H9 (cell line): ENCODE results near the gene NPFF. TPM values are rescaled to one million over a fixed set of nuclear protein-coding genes. Genes with fewer than 3 reads are reported as not detected.

Experiments
- DNase-seq: peaks from one replicate; pipeline ENCODE4 v3.0.0-alpha.2; 2017
- H2AFZ ChIP-seq: one replicate; pipeline ENCODE4 v1.6.1; 2013; ENCODE audit warnings: mild to moderate bottlenecking, low read length, control low read depth, moderate library complexity
- H2AK5ac ChIP-seq: 2 replicates; pipeline ENCODE4 v1.6.1; 2013; ENCODE audit warnings: low read length, control low read depth, mixed read lengths; ENCODE audit not compliant: insufficient read length
- H2BK120ac ChIP-seq: one replicate; pipeline ENCODE4 v1.6.1; 2013; ENCODE audit warnings: low read depth, mild to moderate bottlenecking, low read length, control low read depth, inconsistent platforms; ENCODE audit not compliant: poor library complexity, severe bottlenecking
- H2BK12ac ChIP-seq: 2 replicates; pipeline ENCODE4 v1.6.1; 2013; ENCODE audit warnings: low read length, control low read depth, mixed read lengths, low read depth; ENCODE audit not compliant: insufficient read length
- H2BK15ac ChIP-seq: 2 replicates; pipeline ENCODE4 v1.6.1; 2013; ENCODE audit warnings: low read depth, low read length, control low read depth
- H2BK20ac ChIP-seq: one replicate; pipeline ENCODE4 v1.6.1; 2013; ENCODE audit warnings: low read depth, mild to moderate bottlenecking, low read length, control low read depth, inconsistent platforms; ENCODE audit not compliant: poor library complexity, severe bottlenecking
- H2BK5ac ChIP-seq: 2 replicates; pipeline ENCODE4 v1.6.1; 2013; ENCODE audit warnings: low read length, control low read depth, mixed read lengths; ENCODE audit not compliant: insufficient read length
- H3K14ac ChIP-seq: 2 replicates; pipeline ENCODE4 v1.6.1; 2013; ENCODE audit warnings: low read length, control low read depth; ENCODE audit not compliant: insufficient read depth
- H3K18ac ChIP-seq: 2 replicates; pipeline ENCODE4 v1.6.1; 2013; ENCODE audit warnings: low read depth, mild to moderate bottlenecking, mixed read lengths, low read length, control low read depth; ENCODE audit not compliant: insufficient read length
- H3K23ac ChIP-seq: 2 replicates; pipeline ENCODE4 v1.6.1; 2013; ENCODE audit warnings: low read length, control low read depth, mixed read lengths, low read depth; ENCODE audit not compliant: insufficient read length
- H3K23me2 ChIP-seq: 2 replicates; pipeline ENCODE4 v1.6.1; 2013; ENCODE audit warnings: low read depth, mild to moderate bottlenecking, mixed read lengths, low read length, control low read depth; ENCODE audit not compliant: insufficient read length, poor library complexity, severe bottlenecking
- H3K27ac ChIP-seq: 2 replicates; pipeline ENCODE4 v1.5.1; 2013; ENCODE audit warnings: low read length, control low read depth, mixed read lengths, low read depth; ENCODE audit not compliant: insufficient read length
- H3K27me3 ChIP-seq: 2 replicates; pipeline ENCODE4 v1.6.1; 2013; ENCODE audit warnings: low read length, control low read depth, inconsistent platforms; ENCODE audit not compliant: insufficient read depth
- H3K4ac ChIP-seq: 2 replicates; pipeline ENCODE4 v1.6.1; 2013; ENCODE audit warnings: low read depth, mild to moderate bottlenecking, control low read depth, inconsistent platforms, low read length, moderate library complexity
- H3K4me1 ChIP-seq: 2 replicates; pipeline ENCODE4 v1.6.1; 2013; ENCODE audit warnings: low read length, control low read depth, inconsistent platforms; ENCODE audit not compliant: insufficient read depth
- H3K4me2 ChIP-seq: 2 replicates; pipeline ENCODE4 v1.6.1; 2013; ENCODE audit warnings: low read length, control low read depth, mixed read lengths; ENCODE audit not compliant: insufficient read length, insufficient read depth
- H3K56ac ChIP-seq: 2 replicates; pipeline ENCODE4 v1.6.1; 2013; ENCODE audit warnings: low read depth, mild to moderate bottlenecking, mixed read lengths, low read length, control low read depth; ENCODE audit not compliant: insufficient read length
- H3K79me1 ChIP-seq: 2 replicates; pipeline ENCODE4 v1.6.1; 2013; ENCODE audit warnings: low read depth, mild to moderate bottlenecking, moderate library complexity, low read length, control low read depth, inconsistent platforms; ENCODE audit not compliant: insufficient read depth, poor library complexity, severe bottlenecking
- H3K79me2 ChIP-seq: 2 replicates; pipeline ENCODE4 v1.6.1; 2013; ENCODE audit warnings: low read length, control low read depth, inconsistent platforms; ENCODE audit not compliant: insufficient read depth
- H3K9ac ChIP-seq: 2 replicates; pipeline ENCODE4 v1.6.1; 2013; ENCODE audit warnings: low read length, control low read depth, mixed read lengths; ENCODE audit not compliant: insufficient read length; ENCODE audit errors: extremely low read depth
- H3K9me3 ChIP-seq: one replicate; pipeline ENCODE4 v1.6.1; 2013; ENCODE audit warnings: low read depth, low read length, inconsistent platforms; ENCODE audit not compliant: control insufficient read depth
- H3T11ph ChIP-seq: one replicate; pipeline ENCODE4 v1.6.1; 2013; ENCODE audit warnings: mild to moderate bottlenecking, low read length, control low read depth, inconsistent platforms
- H4K20me1 ChIP-seq: one replicate; pipeline ENCODE4 v1.6.1; 2013; ENCODE audit not compliant: control insufficient read depth, insufficient read length, insufficient read depth
- H4K5ac ChIP-seq: 2 replicates; pipeline ENCODE4 v1.6.1; 2013; ENCODE audit warnings: low read depth, mild to moderate bottlenecking, mixed read lengths, low read length, control low read depth; ENCODE audit not compliant: insufficient read length
- H4K8ac ChIP-seq: replicated peaks from 2 replicates; pipeline ENCODE4 v1.6.1; 2013; ENCODE audit warnings: low read length, control low read depth, mixed read lengths, low read depth; ENCODE audit not compliant: insufficient read length
- H4K91ac ChIP-seq: 2 replicates; pipeline ENCODE4 v1.6.1; 2013; ENCODE audit warnings: low read depth, mild to moderate bottlenecking, moderate library complexity, mixed read lengths, low read length, control low read depth; ENCODE audit not compliant: insufficient read length
- H3K27ac Mint-ChIP-seq, 3 experiments: 2 replicates in 2 of 3; 3 replicates in 1 of 3; pipeline ENCODE4 v1.8.0; 2020 to 2021; ENCODE audit warnings: mixed read lengths in 3 of 3, mild to moderate bottlenecking in 1 of 3, moderate library complexity in 1 of 3
- H3K27me3 Mint-ChIP-seq: 2 replicates; pipeline ENCODE4 v1.8.0; 2021; ENCODE audit warnings: low read depth, mild to moderate bottlenecking, moderate library complexity, mixed read lengths
- H3K36me3 Mint-ChIP-seq, 3 experiments: 2 replicates in 2 of 3; 3 replicates in 1 of 3; pipeline ENCODE4 v1.8.0; 2020 to 2021; ENCODE audit warnings: low read depth in 3 of 3, mixed read lengths in 3 of 3; ENCODE audit not compliant: insufficient read depth in 1 of 3
- H3K4me1 Mint-ChIP-seq, 2 experiments: 2 replicates each; pipeline ENCODE4 v1.8.0; 2020; ENCODE audit warnings: mixed read lengths in 2 of 2
- H3K4me3 Mint-ChIP-seq, 2 experiments: 2 replicates in 1 of 2; 3 replicates in 1 of 2; pipeline ENCODE4 v1.8.0; 2020 to 2021; ENCODE audit warnings: mild to moderate bottlenecking in 2 of 2, mixed read lengths in 2 of 2, moderate library complexity in 1 of 2
- H3K9me3 Mint-ChIP-seq, 2 experiments: 2 replicates in 1 of 2; 3 replicates in 1 of 2; pipeline ENCODE4 v1.8.0; 2020; ENCODE audit warnings: mild to moderate bottlenecking in 2 of 2, mixed read lengths in 2 of 2, moderate library complexity in 1 of 2
- whole genome bisulfite sequencing: extraction: QIAGEN DNeasy Blood & Tissue Kit; methylation state at CpG from one replicate; pipeline ENCODE4 v1.1.7; 2013; ENCODE audit warnings: missing lambda C conversion rate, low lambda C conversion rate, mixed read lengths; ENCODE audit not compliant: insufficient read length; ENCODE audit errors: extremely low coverage; 5-methylcytosine and 5-hydroxymethylcytosine counted together
- total RNA-seq: library from RNA; stranded (reverse); gene quantifications from 2 replicates; pipeline ENCODE4 v1.2.1, GENCODE V29; 2021
- TF ChIP-seq, protein P1 (sequence below): fragments of 200-600 bp; sonication (generic); conservative IDR thresholded peaks from 3 replicates; pipeline ENCODE4 v1.8.0; 2021; ENCODE audit warnings: antibody characterized with exemption, mild to moderate bottlenecking

Gene NPFF
- total RNA-seq, 1 experiment from 2014 or later: not detected

DNA sequence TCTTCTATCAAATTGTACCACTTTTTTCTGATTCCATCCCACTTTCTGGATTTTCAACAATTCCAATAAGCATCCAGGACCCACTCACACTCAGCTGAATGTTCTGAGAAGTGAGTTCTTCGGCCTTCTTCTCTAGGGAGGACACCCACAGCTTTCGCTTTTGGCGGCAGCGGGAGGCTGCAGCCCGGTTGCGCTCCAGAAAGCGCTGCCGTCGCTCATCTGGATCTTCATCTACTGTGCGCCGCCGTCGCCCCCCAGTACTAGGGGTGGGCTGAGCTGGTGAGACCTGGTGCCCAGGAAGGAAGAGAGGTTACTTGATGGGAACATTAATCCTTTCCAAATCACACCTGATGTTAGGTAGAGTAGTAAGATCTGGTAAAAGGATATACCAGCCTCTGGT is 17.2 kb upstream of the NPFF start:
- Histone ChIP-seq H2BK20ac (no peak overlapping the region), H3K4me2 (no peak overlapping the region), H4K8ac (no peak overlapping the region), H3K9me3 (no peaks in the 10 kb centered on the region), H2BK15ac (no peak overlapping the region), H2AK5ac (no peak overlapping the region), H2AFZ (no peak overlapping the region), H3T11ph (no peak overlapping the region), H3K56ac (no peak overlapping the region), H2BK12ac (no peak overlapping the region), H4K5ac (no peak overlapping the region), H3K18ac (no peak overlapping the region), H3K23me2 (no peaks in the 10 kb centered on the region), H3K14ac (no peak overlapping the region), H3K79me1 (no peaks in the 10 kb centered on the region), H2BK5ac (no peak overlapping the region), H3K9ac (no peak overlapping the region), H2BK120ac (no peak overlapping the region), H3K27ac (no peak overlapping the region), H3K4ac (no peak overlapping the region), H3K4me1 (no peaks in the 10 kb centered on the region), H3K79me2 (no peaks in the 10 kb centered on the region), H4K91ac (no peak overlapping the region), H3K23ac (no peak overlapping the region), H4K20me1 (no peaks in the 10 kb centered on the region), H3K27me3 (no peaks in the 10 kb centered on the region)
- TF ChIP-seq, protein P1, sequence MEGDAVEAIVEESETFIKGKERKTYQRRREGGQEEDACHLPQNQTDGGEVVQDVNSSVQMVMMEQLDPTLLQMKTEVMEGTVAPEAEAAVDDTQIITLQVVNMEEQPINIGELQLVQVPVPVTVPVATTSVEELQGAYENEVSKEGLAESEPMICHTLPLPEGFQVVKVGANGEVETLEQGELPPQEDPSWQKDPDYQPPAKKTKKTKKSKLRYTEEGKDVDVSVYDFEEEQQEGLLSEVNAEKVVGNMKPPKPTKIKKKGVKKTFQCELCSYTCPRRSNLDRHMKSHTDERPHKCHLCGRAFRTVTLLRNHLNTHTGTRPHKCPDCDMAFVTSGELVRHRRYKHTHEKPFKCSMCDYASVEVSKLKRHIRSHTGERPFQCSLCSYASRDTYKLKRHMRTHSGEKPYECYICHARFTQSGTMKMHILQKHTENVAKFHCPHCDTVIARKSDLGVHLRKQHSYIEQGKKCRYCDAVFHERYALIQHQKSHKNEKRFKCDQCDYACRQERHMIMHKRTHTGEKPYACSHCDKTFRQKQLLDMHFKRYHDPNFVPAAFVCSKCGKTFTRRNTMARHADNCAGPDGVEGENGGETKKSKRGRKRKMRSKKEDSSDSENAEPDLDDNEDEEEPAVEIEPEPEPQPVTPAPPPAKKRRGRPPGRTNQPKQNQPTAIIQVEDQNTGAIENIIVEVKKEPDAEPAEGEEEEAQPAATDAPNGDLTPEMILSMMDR: no peak
- Mint-ChIP-seq H3K4me1 (no peaks in the 10 kb centered on the region), H3K4me3 (no peak overlapping the region), H3K27me3 (no peaks in the 10 kb centered on the region), H3K36me3 (peaks cover 9 to 38% (median 21%) of the 10 kb centered on the region in 3 experiments; a peak in 6 of 7 replicates), H3K9me3 (no peaks in the 10 kb centered on the region), H3K27ac (peak overlapping the region in 1 of 3 experiments; percentile 54; a peak in 1 of 7 replicates)
- DNase-seq: no peak
- WGBS: no CpG with 5 or more reads among the region's 13 CpGs
